ENCODE measurements around the gene RBBP5. TPM values are rescaled to one million over a fixed set of nuclear protein-coding genes. Genes with fewer than 3 reads are reported as not detected.

Gene RBBP5
- total RNA-seq, 2 experiments from 2014 or later: 14.8 to 15.6 TPM

DNA sequence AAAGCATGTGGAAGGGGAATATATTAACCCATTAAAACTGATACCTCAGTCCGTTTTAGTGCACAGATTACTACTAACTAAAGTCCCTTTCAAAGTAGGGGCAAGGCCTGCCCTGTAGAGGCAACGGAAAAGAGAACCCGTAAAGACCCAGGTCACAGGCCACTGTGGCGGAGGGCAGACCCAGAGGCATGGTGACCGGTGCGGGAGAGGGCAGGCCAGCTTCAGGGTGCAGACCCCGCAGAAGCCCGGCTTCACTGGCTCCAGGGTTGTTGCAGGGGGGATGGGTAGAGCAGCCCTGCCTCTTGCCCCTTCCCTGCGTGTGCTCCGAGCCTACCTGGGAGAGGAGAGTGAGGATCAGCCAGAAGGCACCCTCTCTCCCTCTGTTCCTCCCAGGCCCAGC is 61.0 kb downstream of the RBBP5 start:
- DNase-seq (no peak), ATAC-seq (ENCODE audit: poor library complexity) (no peak)
- no peaks in the 10 kb centered on the region for H3K27me3 ChIP-seq (ENCODE audit: control insufficient read depth in 1 of 2, insufficient read depth in 2 of 2, low read length in 2 of 2)
- Mint-ChIP-seq H3K9me3 (no peaks in the 10 kb centered on the region), H3K4me3 (no peak overlapping the region), H3K27me3 (no peaks in the 10 kb centered on the region), H3K4me1 (ENCODE audit: low read depth) (no peaks in the 10 kb centered on the region), H3K27ac (no peak overlapping the region), H3K36me3 (ENCODE audit: low read depth) (no peaks in the 10 kb centered on the region)
- ChIA-PET POLR2A (no interaction called here), CTCF (interaction anchor here (1.1 to 1.4 kb wide), 7 partner anchors 8 to 85 kb away, joined by 3 to 6 read pairs (median 3); no protein-coding TSS in a partner anchor)
- H3K36me3 ChIP-seq (ENCODE audit: insufficient read depth, low read length): no peaks in the 10 kb centered on the region
- H3K9me3 ChIP-seq (ENCODE audit: control insufficient read depth in 1 of 2, insufficient read depth in 1 of 2, low read length in 2 of 2): no peaks in the 10 kb centered on the region
- no peak for TF ChIP-seq CTCF (IDR thresholded peaks at IDR 0.05)
- no peak overlapping the region for H3K27ac ChIP-seq (ENCODE audit: low read depth in 1 of 2, low read length in 2 of 2)
- intact Hi-C loops (cut with DNase I, micrococcal nuclease): loop anchor here (1.0 to 5.0 kb wide), 5 partner anchors 71 to 493 kb away; no protein-coding TSS in a partner anchor
- peaks cover 6% of the 10 kb centered on the region for H3K4me1 ChIP-seq (ENCODE audit: insufficient read depth, low read length)
- no peak overlapping the region for H3K4me3 ChIP-seq (ENCODE audit: low read length)

DNA sequence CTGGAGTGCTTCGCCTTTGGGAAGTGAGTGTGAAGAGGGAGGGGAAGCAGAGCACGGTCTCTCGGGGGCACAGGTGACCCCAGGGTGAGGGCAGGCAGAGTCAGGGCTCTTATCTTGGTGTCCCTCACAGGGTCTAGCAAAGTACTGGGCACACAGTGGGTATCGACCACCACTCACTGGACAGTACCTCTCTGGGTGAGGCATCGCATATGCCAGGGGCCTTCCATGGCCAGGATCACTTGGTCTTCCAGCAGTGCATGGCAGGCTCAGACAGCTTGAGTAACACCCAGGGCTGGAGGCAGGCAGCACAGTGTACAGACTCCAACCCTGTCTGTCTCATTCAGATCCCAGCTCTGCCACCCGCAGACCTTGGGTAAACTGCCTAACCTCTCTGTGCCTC is 62.1 kb downstream of the RBBP5 start:
- Mint-ChIP-seq H3K36me3 (ENCODE audit: low read depth) (no peaks in the 10 kb centered on the region), H3K9me3 (no peaks in the 10 kb centered on the region), H3K27ac (no peak overlapping the region), H3K4me1 (ENCODE audit: low read depth) (no peaks in the 10 kb centered on the region), H3K27me3 (no peaks in the 10 kb centered on the region), H3K4me3 (no peak overlapping the region)
- ChIA-PET POLR2A (no interaction called here), CTCF (no interaction called here)
- no peak for DNase-seq
- Histone ChIP-seq H3K4me3 (ENCODE audit: low read length) (no peak overlapping the region), H3K27me3 (ENCODE audit: control insufficient read depth in 1 of 2, insufficient read depth in 2 of 2, low read length in 2 of 2) (no peaks in the 10 kb centered on the region), H3K4me1 (ENCODE audit: insufficient read depth, low read length) (peaks cover 6% of the 10 kb centered on the region), H3K36me3 (ENCODE audit: insufficient read depth, low read length) (no peaks in the 10 kb centered on the region), H3K27ac (ENCODE audit: low read depth in 1 of 2, low read length in 2 of 2) (no peak overlapping the region), H3K9me3 (ENCODE audit: control insufficient read depth in 1 of 2, insufficient read depth in 1 of 2, low read length in 2 of 2) (no peaks in the 10 kb centered on the region)
- no peak for ATAC-seq (ENCODE audit: poor library complexity)
- TF ChIP-seq CTCF (IDR thresholded peaks at IDR 0.05): no peak
- intact Hi-C loops (cut with DNase I, micrococcal nuclease): loop anchor here (2.0 to 5.0 kb wide), 3 partner anchors 85 to 492 kb away; no protein-coding TSS in a partner anchor

- Histone ChIP-seq H3K9me3 (ENCODE audit: control insufficient read depth in 1 of 2, insufficient read depth in 1 of 2, low read length in 2 of 2) (no peaks in the 10 kb centered on the region), H3K36me3 (ENCODE audit: insufficient read depth, low read length) (no peaks in the 10 kb centered on the region), H3K27ac (ENCODE audit: low read depth in 1 of 2, low read length in 2 of 2) (no peak overlapping the region), H3K4me1 (ENCODE audit: insufficient read depth, low read length) (peaks cover 6% of the 10 kb centered on the region), H3K27me3 (ENCODE audit: control insufficient read depth in 1 of 2, insufficient read depth in 2 of 2, low read length in 2 of 2) (no peaks in the 10 kb centered on the region), H3K4me3 (ENCODE audit: low read length) (no peak overlapping the region)
- ATAC-seq (ENCODE audit: poor library complexity) (no peak), DNase-seq (no peak)
- no peak overlapping the region for H3K4me3 Mint-ChIP-seq
- intact Hi-C loops (cut with DNase I, micrococcal nuclease): no loop called here
- H3K36me3 Mint-ChIP-seq (ENCODE audit: low read depth): no peaks in the 10 kb centered on the region
- H3K4me1 Mint-ChIP-seq (ENCODE audit: low read depth): no peaks in the 10 kb centered on the region
- ChIA-PET POLR2A (no interaction called here), CTCF (no interaction called here)
- no peaks in the 10 kb centered on the region for H3K27me3 Mint-ChIP-seq
- no peak for TF ChIP-seq CTCF (IDR thresholded peaks at IDR 0.05)
- H3K27ac Mint-ChIP-seq: no peak overlapping the region
- no peaks in the 10 kb centered on the region for H3K9me3 Mint-ChIP-seq
These were observed 62.9 kb downstream of the RBBP5 start for GRCh38 chr1:205058853-205059252.

Measured in CD4-positive, alpha-beta T cell (primary cell).